NB4 (cell line): ENCODE data around the gene RBM6.

Experiments used
- DNase-seq: peaks from one replicate; pipeline ENCODE4 v3.0.0; 2010; ENCODE audit warnings: low read depth
- H3K4me3 ChIP-seq: one replicate; pipeline ENCODE4 v1.5.1; 2011; ENCODE audit warnings: mild to moderate bottlenecking, low read depth, low read length, moderate library complexity
- CTCF ChIP-seq: IDR thresholded peaks from one replicate; pipeline ENCODE4 v1.5.1; 2012; ENCODE audit warnings: low read depth, low read length
- MYC ChIP-seq: IDR thresholded peaks from 2 replicates; pipeline ENCODE4 v1.6.1; 2011; ENCODE audit warnings: low read depth, low read length
- POLR2A ChIP-seq: IDR thresholded peaks from 2 replicates; pipeline ENCODE4 v1.6.1; 2011; ENCODE audit warnings: mild to moderate bottlenecking; ENCODE audit not compliant: insufficient read length; ENCODE audit errors: extremely low read depth
- TF ChIP-seq, protein P1 (sequence below): IDR thresholded peaks from 2 replicates; pipeline ENCODE4 v1.6.1; 2011; ENCODE audit warnings: low read depth, low read length

RBM6 gene

DNA sequence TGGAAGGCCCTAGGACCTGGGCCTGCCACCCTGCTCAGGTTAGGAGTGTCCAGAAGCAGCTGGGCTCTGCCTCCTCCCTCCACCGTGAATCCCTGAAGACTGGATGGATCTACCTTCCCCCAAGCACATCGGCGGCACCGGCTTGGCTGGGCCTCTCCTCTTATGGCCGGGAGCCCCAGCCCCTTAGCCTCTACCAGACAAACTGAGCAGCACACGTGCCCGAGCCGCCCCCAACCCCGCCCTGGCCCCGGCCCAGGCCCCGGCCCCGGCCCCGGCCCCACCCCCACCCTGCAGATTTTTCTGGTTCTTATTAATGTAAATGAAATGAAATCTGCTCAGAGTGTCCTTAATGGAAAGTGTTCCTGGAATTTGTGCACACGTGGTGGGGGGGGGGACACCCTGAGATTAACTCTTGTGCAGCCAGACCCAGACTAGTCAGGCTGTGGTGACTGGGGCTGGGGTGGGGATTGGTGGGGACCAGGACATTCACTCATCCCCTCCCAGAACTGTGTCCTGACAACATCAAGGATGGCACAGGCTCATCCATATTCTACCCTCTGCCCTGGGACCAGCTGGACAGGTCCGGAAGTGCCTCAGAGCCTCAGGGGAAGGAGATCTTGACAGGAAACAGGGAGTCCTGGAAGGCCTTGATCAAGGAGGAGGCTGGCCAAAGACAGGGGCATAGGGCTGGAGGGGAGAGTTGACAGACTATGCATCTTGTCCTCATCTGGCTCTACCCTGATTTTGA, 184.3 kb downstream of the RBM6 start:
- no peak for TF ChIP-seq POLR2A
- no peak for TF ChIP-seq CTCF
- TF ChIP-seq, protein P1, sequence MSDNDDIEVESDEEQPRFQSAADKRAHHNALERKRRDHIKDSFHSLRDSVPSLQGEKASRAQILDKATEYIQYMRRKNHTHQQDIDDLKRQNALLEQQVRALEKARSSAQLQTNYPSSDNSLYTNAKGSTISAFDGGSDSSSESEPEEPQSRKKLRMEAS, result no peak
- TF ChIP-seq MYC, result no peak
- no peak overlapping the region for H3K4me3 ChIP-seq
- DNase-seq, result no peak

GRCh38 chr3:50124800-50125178, 184.8 kb downstream of the RBM6 start:
- no peak for DNase-seq
- TF ChIP-seq MYC, result no peak
- TF ChIP-seq POLR2A, result no peak
- TF ChIP-seq, protein P1, result no peak
- no peak for TF ChIP-seq CTCF
- no peak overlapping the region for H3K4me3 ChIP-seq

DNA sequence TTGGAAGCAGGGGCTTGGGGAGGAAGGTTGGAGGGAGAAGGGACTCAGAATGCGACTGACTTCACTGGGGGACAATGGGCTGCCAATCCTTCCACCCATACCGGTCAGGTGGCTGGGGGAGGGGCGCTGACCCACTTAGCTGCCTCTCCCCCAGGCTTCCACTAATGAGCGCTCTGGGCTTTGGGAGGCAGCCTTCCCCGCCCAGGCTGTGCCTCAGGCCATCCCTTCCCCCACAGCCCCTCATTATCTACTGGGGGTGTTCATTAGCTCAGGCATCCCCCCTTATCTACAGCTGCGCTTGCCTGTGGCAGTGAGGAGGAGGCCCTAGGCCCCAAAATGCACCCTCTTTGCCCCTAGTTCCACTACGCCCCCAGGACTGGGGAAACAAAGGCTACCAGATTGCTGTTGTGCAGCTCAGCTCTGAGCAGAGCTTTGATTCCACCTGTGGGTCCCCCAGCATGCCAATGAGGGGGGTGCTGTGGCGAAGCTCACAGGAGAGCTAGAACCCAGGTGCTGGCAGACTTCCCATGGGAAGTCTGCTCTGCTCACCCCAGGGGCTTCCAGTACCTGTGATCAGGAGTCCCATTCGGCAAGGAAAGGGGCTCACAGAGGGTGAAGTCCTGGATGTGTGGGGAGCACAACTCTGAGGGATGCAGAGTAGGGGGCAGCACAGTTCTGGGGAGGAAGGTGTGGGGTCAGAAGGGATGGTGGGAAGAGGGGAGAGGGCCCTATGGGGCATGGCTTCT, 185.8 kb downstream of the RBM6 start:
- TF ChIP-seq, protein P1, result no peak
- TF ChIP-seq CTCF (no peak), POLR2A (no peak), MYC (no peak)
- no peak for DNase-seq

GRCh38 chr3:50126287-50127211, 186.6 kb downstream of the RBM6 start:
- no peak overlapping the region for H3K4me3 ChIP-seq
- no peak for TF ChIP-seq POLR2A
- TF ChIP-seq, protein P1, result no peak
- DNase-seq, result no peak

More for the DNA sequence above, 185.8 kb downstream of the RBM6 start:
- H3K4me3 ChIP-seq, result no peak overlapping the region
